Body of pancreas (tissue), 4 donors: ENCODE data around the gene GEMIN2.

Experiments
- POLR2A ChIP-seq, 3 donors: fragments of 450-650 bp; IDR thresholded peaks; one replicate each; pipeline ENCODE4 v1.6.1; 2016; ENCODE audit warnings: antibody characterized with exemption in 3 of 3, mild to moderate bottlenecking in 2 of 3
- TF ChIP-seq, protein P1 (sequence below), 7 experiments: fragments of 450-650 bp in 4 of 7; fragments of 200-600 bp in 3 of 7; sonication (generic) in 3 of 7; IDR thresholded peaks; one replicate each; pipeline ENCODE4 v1.5.1; 2016 to 2019; ENCODE audit warnings: antibody characterized with exemption in 7 of 7

DNA sequence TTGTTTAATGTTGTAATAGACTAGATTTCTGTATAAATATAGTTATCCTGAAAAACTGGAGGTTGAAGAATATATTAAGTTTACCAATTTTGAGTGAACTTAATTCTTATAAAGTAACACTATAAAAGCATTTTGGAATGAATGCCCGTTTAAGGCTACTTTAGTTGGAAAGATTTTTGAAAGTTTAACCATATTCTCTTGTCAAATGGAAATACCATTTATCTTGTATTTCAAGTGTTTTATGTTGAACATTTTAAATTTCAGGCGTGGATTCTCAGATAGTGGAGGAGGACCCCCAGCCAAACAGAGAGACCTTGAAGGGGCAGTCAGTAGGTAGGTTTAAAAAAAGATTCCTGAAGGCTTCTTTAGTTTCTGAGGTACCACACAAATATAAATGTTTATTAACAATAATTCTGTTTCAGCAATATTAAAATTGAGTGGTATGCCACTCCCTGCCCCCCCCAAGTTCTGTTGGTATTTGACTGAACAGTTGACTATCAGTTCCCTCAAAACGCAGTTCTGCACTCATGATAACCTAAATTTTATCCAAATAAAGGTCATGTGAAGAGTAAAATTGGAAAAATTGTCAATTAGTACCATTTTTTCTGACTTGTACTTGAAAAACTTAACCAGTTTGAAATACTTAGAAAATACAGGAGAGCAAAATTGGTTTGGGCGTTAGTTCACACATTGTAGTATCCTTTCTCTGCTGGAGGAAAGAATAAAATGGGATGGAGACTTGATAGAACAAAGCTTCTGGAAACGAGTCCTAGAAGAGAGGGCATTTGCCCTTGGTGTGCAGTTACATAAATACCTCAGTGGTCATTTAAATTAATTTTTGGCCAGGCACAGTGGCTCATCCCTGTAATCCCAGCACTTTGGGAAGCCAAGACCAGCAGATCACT lies 62.4 kb downstream of the GEMIN2 start:
- TF ChIP-seq, protein P1, sequence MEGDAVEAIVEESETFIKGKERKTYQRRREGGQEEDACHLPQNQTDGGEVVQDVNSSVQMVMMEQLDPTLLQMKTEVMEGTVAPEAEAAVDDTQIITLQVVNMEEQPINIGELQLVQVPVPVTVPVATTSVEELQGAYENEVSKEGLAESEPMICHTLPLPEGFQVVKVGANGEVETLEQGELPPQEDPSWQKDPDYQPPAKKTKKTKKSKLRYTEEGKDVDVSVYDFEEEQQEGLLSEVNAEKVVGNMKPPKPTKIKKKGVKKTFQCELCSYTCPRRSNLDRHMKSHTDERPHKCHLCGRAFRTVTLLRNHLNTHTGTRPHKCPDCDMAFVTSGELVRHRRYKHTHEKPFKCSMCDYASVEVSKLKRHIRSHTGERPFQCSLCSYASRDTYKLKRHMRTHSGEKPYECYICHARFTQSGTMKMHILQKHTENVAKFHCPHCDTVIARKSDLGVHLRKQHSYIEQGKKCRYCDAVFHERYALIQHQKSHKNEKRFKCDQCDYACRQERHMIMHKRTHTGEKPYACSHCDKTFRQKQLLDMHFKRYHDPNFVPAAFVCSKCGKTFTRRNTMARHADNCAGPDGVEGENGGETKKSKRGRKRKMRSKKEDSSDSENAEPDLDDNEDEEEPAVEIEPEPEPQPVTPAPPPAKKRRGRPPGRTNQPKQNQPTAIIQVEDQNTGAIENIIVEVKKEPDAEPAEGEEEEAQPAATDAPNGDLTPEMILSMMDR (IDR thresholded peaks at IDR 0.05) = no peak
- TF ChIP-seq POLR2A (IDR thresholded peaks at IDR 0.05) = no peak
